ENCODE results near the gene PVR. TPM values are rescaled to one million over a fixed set of nuclear protein-coding genes. Genes with fewer than 3 reads are reported as not detected.
"Not testable (repeated sequence)": the region's sequence is repeated elsewhere in the genome, so short reads cannot be mapped to it uniquely, and the experiment has no call there.

Gene PVR
- total and polyA plus RNA-seq, 2 of the 4 experiments (the other 2 are of a cell fraction): 106 to 122 TPM

DNA sequence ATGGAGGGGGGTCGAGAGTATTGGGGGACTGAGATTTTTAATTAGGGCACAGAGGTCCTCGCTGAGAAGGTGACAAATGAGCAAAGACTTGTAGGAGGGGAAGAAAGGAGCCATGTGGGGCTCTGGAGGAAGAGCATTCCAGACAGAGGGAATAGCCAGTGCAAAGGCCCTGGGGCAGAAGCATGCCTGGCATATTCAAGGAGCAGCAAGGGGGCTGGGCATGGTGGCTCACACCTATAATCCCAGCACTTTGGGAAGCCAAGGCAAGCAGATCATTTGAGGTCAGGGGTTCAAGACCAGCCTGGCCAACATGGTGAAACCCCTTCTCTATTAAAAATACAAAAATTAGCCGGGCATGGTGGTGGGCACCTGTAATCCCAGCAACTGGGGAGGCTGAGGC, 40.7 kb downstream of the PVR start:
- H3K14ac ChIP-seq (replicated peaks; ENCODE audit: low read depth, low read length): peak overlapping the region; percentile 52; the same call in 1 of the 2 replicates
- H2AFZ ChIP-seq (replicated peaks; ENCODE audit: low read length, poor library complexity); H2BK15ac ChIP-seq (ENCODE audit: low read depth, low read length); H4K5ac ChIP-seq (ENCODE audit: low read depth, low read length); CTCF ChIA-PET; H3K9me3 ChIP-seq (ENCODE audit: control insufficient read depth, insufficient read depth, low read length); DNase-seq; H3K9me1 ChIP-seq (ENCODE audit: insufficient read depth, low read length); intact Hi-C loops (cut with micrococcal nuclease); H3K23ac ChIP-seq (ENCODE audit: low read depth, low read length); BruUV-seq (replicated peaks); H3K4me3 ChIP-seq (ENCODE audit: insufficient read depth, low read depth, low read length); POLR2A ChIA-PET (ENCODE audit: unreplicated experiment); H3K9ac ChIP-seq (ENCODE audit: low read depth, low read length); dilution Hi-C loops (cut with HindIII; ENCODE audit: low sequenced_read_pairs, unreplicated experiment); H4K20me1 ChIP-seq (ENCODE audit: insufficient read depth, low read length); H3K4me1 ChIP-seq (ENCODE audit: control insufficient read depth, insufficient read depth, low read length); H3K79me1 ChIP-seq (ENCODE audit: low read depth in 1 of 2, low read length in 2 of 2); ATAC-seq (ENCODE audit: low read depth); H3K27me3 ChIP-seq (ENCODE audit: control insufficient read depth, insufficient read depth, low read length); H3K18ac ChIP-seq (ENCODE audit: low read depth, low read length); H3K56ac ChIP-seq (ENCODE audit: extremely low read depth, insufficient read depth, low read length); H3K4me2 ChIP-seq (ENCODE audit: low read depth, low read length): not testable (repeated sequence)
- 100% methylated on average over 1 to 3 of the region's 3 CpGs for WGBS, 2 experiments (ENCODE audit: extremely low coverage in 2 of 2, insufficient read length in 1 of 2)
- peak overlapping the region; percentile 82 for H3K27ac ChIP-seq (ENCODE audit: insufficient read depth, low read length)
- H2BK20ac ChIP-seq (ENCODE audit: low read depth, low read length): peak overlapping the region; percentile 66; the same call in 1 of the 2 replicates
- in situ Hi-C loops (cut with MboI; ENCODE audit: low sequenced_read_pairs): loop anchor here (10.0 kb wide), 1 partner anchor 270 kb away; the partner anchor contains the start of gene CLPTM1
- peaks cover 16% of the 10 kb centered on the region; the same call in 1 of the 2 replicates for H3K36me3 ChIP-seq (ENCODE audit: control insufficient read depth, insufficient read depth, low read length)
- H4K8ac ChIP-seq (ENCODE audit: low read depth in 2 of 2, low read length in 2 of 2): peak overlapping the region; percentile 46 to 99
- peak overlapping the region; percentile 88 for H2AK5ac ChIP-seq (ENCODE audit: low read depth, low read length)
- H4K91ac ChIP-seq (ENCODE audit: insufficient read depth, low read depth, low read length): peak overlapping the region; percentile 51
- H2BK120ac ChIP-seq (ENCODE audit: low read depth, low read length): peak overlapping the region; percentile 78
- H2BK5ac ChIP-seq (ENCODE audit: low read depth, low read length, poor library complexity, severe bottlenecking): peak overlapping the region; percentile 99
- H3K4ac ChIP-seq (ENCODE audit: low read depth, low read length): peak overlapping the region; percentile 49
- peak overlapping the region; percentile 76 for H2AK9ac ChIP-seq (replicated peaks; ENCODE audit: low read depth, low read length, poor library complexity)
